ENCODE results near the gene YKT6.
A peak's percentile ranks its signal among the peaks of the same experiment; 100 is the strongest.
"Not testable (repeated sequence)": the region's sequence is repeated elsewhere in the genome, so short reads cannot be mapped to it uniquely, and the experiment has no call there.

YKT6 gene

GRCh38 chr7:44167920-44168319 is 32.9 kb upstream of the YKT6 start:
- Histone ChIP-seq H3K4me2 (ENCODE audit: low read depth, low read length, poor library complexity, severe bottlenecking) (no peak overlapping the region), H4K20me1 (ENCODE audit: insufficient read depth, low read length, poor library complexity, severe bottlenecking) (no peaks in the 10 kb centered on the region), H3K4me3 (ENCODE audit: low read length, poor library complexity, severe bottlenecking) (no peak overlapping the region), H3F3A (ENCODE audit: low read depth) (no peaks in the 10 kb centered on the region), H3K9me2 (replicated peaks; ENCODE audit: low read depth, low read length) (no peaks in the 10 kb centered on the region), H3K9me3 (ENCODE audit: insufficient read depth, low read depth, low read length) (no peaks in the 10 kb centered on the region), H3K36me3 (ENCODE audit: insufficient read depth, low read length) (no peaks in the 10 kb centered on the region), H3K4me1 (ENCODE audit: insufficient read depth, low read length, poor library complexity, severe bottlenecking) (peaks cover 4% of the 10 kb centered on the region), H3K79me2 (ENCODE audit: insufficient read depth, low read length) (no peaks in the 10 kb centered on the region), H3K27me3 (ENCODE audit: insufficient read depth, low read length, poor library complexity, severe bottlenecking) (no peaks in the 10 kb centered on the region), H3K9ac (ENCODE audit: low read depth, low read length, poor library complexity, severe bottlenecking) (no peak overlapping the region), H2AFZ (ENCODE audit: low read length) (peak overlapping the region; percentile 91)
- TF ChIP-seq CTCF (conservative IDR thresholded peaks at IDR 0.05; ENCODE audit: low read length) (no peak), EZH2phosphoT487 (IDR thresholded peaks at IDR 0.05; ENCODE audit: borderline replicate concordance) (no peak)

GRCh38 chr7:44171901-44172300 is 28.9 kb upstream of the YKT6 start:
- not testable (repeated sequence) for H3K27me3 ChIP-seq (ENCODE audit: insufficient read depth, low read length, poor library complexity, severe bottlenecking); H3K4me1 ChIP-seq (ENCODE audit: insufficient read depth, low read length, poor library complexity, severe bottlenecking); H4K20me1 ChIP-seq (ENCODE audit: insufficient read depth, low read length, poor library complexity, severe bottlenecking); H3K4me2 ChIP-seq (ENCODE audit: low read depth, low read length, poor library complexity, severe bottlenecking); H3K9ac ChIP-seq (ENCODE audit: low read depth, low read length, poor library complexity, severe bottlenecking); H3K9me2 ChIP-seq (replicated peaks; ENCODE audit: low read depth, low read length); H2AFZ ChIP-seq (ENCODE audit: low read length); H3K4me3 ChIP-seq (ENCODE audit: low read length, poor library complexity, severe bottlenecking); H3K9me3 ChIP-seq (ENCODE audit: insufficient read depth, low read depth, low read length); H3K79me2 ChIP-seq (ENCODE audit: insufficient read depth, low read length); H3K36me3 ChIP-seq (ENCODE audit: insufficient read depth, low read length); H3F3A ChIP-seq (ENCODE audit: low read depth)

- TF ChIP-seq CTCF (conservative IDR thresholded peaks at IDR 0.05; ENCODE audit: low read length), result no peak
- no peak for TF ChIP-seq EZH2phosphoT487 (IDR thresholded peaks at IDR 0.05; ENCODE audit: borderline replicate concordance)
- H3K4me1 ChIP-seq (ENCODE audit: insufficient read depth, low read length, poor library complexity, severe bottlenecking), result peaks cover 4% of the 10 kb centered on the region
These were observed 28.4 kb upstream of the YKT6 start for GRCh38 chr7:44172352-44172751.

GRCh38 chr7:44172803-44173424 is 27.9 kb upstream of the YKT6 start:
- no peaks in the 10 kb centered on the region for H3K79me2 ChIP-seq (ENCODE audit: insufficient read depth, low read length)
- H3K9me3 ChIP-seq (ENCODE audit: insufficient read depth, low read depth, low read length), result no peaks in the 10 kb centered on the region
- H3K4me2 ChIP-seq (ENCODE audit: low read depth, low read length, poor library complexity, severe bottlenecking), result no peak overlapping the region
- no peak overlapping the region for H3K9ac ChIP-seq (ENCODE audit: low read depth, low read length, poor library complexity, severe bottlenecking)
- no peak overlapping the region for H3K4me3 ChIP-seq (ENCODE audit: low read length, poor library complexity, severe bottlenecking)
- H2AFZ ChIP-seq (ENCODE audit: low read length), result no peak overlapping the region
- TF ChIP-seq CTCF (conservative IDR thresholded peaks at IDR 0.05; ENCODE audit: low read length), result no peak
- TF ChIP-seq EZH2phosphoT487 (IDR thresholded peaks at IDR 0.05; ENCODE audit: borderline replicate concordance), result no peak
- no peaks in the 10 kb centered on the region for H3K36me3 ChIP-seq (ENCODE audit: insufficient read depth, low read length)
- H4K20me1 ChIP-seq (ENCODE audit: insufficient read depth, low read length, poor library complexity, severe bottlenecking), result no peaks in the 10 kb centered on the region
- no peaks in the 10 kb centered on the region for H3K9me2 ChIP-seq (replicated peaks; ENCODE audit: low read depth, low read length)
- H3F3A ChIP-seq (ENCODE audit: low read depth), result no peaks in the 10 kb centered on the region
- H3K4me1 ChIP-seq (ENCODE audit: insufficient read depth, low read length, poor library complexity, severe bottlenecking), result peaks cover 1% of the 10 kb centered on the region
- H3K27me3 ChIP-seq (ENCODE audit: insufficient read depth, low read length, poor library complexity, severe bottlenecking), result no peaks in the 10 kb centered on the region

More at GRCh38 chr7:44172352-44172751, 28.4 kb upstream of the YKT6 start:
- no peaks in the 10 kb centered on the region for H3K79me2 ChIP-seq (ENCODE audit: insufficient read depth, low read length)
- H3K9me2 ChIP-seq (replicated peaks; ENCODE audit: low read depth, low read length), result no peaks in the 10 kb centered on the region
- no peaks in the 10 kb centered on the region for H3K36me3 ChIP-seq (ENCODE audit: insufficient read depth, low read length)
- no peaks in the 10 kb centered on the region for H3K27me3 ChIP-seq (ENCODE audit: insufficient read depth, low read length, poor library complexity, severe bottlenecking)
- H3K4me3 ChIP-seq (ENCODE audit: low read length, poor library complexity, severe bottlenecking), result no peak overlapping the region
- H3K9me3 ChIP-seq (ENCODE audit: insufficient read depth, low read depth, low read length), result no peaks in the 10 kb centered on the region
- no peak overlapping the region for H3K9ac ChIP-seq (ENCODE audit: low read depth, low read length, poor library complexity, severe bottlenecking)
- no peaks in the 10 kb centered on the region for H3F3A ChIP-seq (ENCODE audit: low read depth)
- H2AFZ ChIP-seq (ENCODE audit: low read length), result no peak overlapping the region
- H4K20me1 ChIP-seq (ENCODE audit: insufficient read depth, low read length, poor library complexity, severe bottlenecking), result no peaks in the 10 kb centered on the region
- no peak overlapping the region for H3K4me2 ChIP-seq (ENCODE audit: low read depth, low read length, poor library complexity, severe bottlenecking)
